Fibroblast of villous mesenchyme (primary cell): Measurements from ENCODE around the gene THRB. TPM values are rescaled to one million over a fixed set of nuclear protein-coding genes. Genes with fewer than 3 reads are reported as not detected.

Experiments used
- DNase-seq: peaks from one replicate; pipeline ENCODE4 v3.0.0-alpha.2; 2010; ENCODE audit warnings: low read depth
- H3K4me3 ChIP-seq: 2 replicates; pipeline ENCODE4 v1.5.1; 2011; ENCODE audit warnings: low read depth, mild to moderate bottlenecking, low read length
- total RNA-seq: library from RNA; depleted of rRNA; stranded (reverse); fragments of >200 nt; gene quantifications from 2 replicates; pipeline ENCODE4 v1.2.3, GENCODE V29; 2012
- TF ChIP-seq, protein P1 (sequence below): IDR thresholded peaks from 2 replicates; pipeline ENCODE4 v1.5.1; 2012; ENCODE audit warnings: low read depth, mild to moderate bottlenecking, low read length; ENCODE audit not compliant: insufficient read depth

THRB gene
- total RNA-seq, 1 donor: 13.4 TPM

DNA sequence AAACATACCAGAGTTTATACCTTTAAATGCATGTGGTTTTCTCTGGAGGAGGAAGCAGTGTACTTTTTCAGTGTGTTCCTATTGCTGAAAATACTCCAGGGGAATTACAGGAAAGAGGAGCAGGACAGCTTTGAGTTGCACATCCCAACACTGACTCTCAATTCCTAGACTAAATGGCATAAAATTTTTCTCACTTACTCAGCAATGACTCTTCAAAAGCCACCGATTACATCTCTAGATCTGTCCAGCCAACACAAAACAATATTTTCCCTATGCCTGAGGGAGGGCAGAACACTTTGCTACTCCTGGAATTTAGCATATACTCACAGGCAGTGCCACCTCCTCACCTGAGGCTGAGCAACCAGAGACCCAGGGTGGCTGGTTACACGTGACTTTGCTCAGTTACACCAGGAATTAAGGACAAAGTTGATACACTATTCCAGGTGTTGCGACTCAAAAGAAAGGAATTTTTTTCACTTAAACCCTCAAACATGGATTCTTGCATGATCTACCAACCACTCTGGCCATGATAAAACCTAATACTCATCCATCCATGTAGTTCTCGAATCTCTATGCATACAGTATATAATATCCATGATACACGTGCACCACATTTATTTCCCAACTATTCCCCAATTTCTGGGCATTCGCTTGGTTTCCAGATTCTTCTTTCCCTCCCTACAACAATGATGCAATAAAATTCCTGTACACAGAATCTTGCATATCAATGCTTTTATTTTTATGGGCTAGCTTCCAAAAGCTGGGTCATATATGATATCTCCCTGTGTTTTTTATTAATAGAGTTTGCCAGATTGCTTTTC is 194.6 kb downstream of the THRB start:
- DNase-seq: peak; percentile 59
- TF ChIP-seq, protein P1, sequence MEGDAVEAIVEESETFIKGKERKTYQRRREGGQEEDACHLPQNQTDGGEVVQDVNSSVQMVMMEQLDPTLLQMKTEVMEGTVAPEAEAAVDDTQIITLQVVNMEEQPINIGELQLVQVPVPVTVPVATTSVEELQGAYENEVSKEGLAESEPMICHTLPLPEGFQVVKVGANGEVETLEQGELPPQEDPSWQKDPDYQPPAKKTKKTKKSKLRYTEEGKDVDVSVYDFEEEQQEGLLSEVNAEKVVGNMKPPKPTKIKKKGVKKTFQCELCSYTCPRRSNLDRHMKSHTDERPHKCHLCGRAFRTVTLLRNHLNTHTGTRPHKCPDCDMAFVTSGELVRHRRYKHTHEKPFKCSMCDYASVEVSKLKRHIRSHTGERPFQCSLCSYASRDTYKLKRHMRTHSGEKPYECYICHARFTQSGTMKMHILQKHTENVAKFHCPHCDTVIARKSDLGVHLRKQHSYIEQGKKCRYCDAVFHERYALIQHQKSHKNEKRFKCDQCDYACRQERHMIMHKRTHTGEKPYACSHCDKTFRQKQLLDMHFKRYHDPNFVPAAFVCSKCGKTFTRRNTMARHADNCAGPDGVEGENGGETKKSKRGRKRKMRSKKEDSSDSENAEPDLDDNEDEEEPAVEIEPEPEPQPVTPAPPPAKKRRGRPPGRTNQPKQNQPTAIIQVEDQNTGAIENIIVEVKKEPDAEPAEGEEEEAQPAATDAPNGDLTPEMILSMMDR: no peak
- H3K4me3 ChIP-seq: no peak overlapping the region

DNA sequence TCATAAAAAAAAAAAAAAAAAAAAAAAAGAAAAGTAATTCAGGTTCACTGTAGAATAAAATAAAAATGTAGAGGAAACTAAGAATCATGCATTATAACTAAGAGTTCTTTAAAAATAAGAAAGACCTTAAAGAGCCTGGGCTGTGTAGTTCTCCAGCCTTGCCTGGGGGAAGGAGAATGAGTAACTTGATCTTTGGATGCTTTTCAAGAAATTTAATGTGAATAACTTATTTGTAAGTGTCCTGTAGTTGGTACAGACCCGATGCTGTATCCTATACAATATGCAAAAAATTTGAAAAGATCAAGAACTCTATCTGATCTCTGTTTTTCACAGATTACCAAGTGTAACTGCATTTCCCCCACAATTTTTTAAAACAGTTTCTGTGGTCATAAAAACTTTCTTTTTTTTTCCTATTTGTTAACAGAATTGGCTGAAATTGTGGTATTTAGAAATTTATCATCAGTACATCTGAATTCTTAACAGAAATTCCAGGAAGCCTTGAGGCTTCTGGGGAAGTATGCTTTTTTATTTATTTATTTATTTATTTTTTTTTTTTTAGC is 195.3 kb downstream of the THRB start:
- no peak overlapping the region for H3K4me3 ChIP-seq
- DNase-seq: peak; percentile 25
- TF ChIP-seq, protein P1: no peak

DNA sequence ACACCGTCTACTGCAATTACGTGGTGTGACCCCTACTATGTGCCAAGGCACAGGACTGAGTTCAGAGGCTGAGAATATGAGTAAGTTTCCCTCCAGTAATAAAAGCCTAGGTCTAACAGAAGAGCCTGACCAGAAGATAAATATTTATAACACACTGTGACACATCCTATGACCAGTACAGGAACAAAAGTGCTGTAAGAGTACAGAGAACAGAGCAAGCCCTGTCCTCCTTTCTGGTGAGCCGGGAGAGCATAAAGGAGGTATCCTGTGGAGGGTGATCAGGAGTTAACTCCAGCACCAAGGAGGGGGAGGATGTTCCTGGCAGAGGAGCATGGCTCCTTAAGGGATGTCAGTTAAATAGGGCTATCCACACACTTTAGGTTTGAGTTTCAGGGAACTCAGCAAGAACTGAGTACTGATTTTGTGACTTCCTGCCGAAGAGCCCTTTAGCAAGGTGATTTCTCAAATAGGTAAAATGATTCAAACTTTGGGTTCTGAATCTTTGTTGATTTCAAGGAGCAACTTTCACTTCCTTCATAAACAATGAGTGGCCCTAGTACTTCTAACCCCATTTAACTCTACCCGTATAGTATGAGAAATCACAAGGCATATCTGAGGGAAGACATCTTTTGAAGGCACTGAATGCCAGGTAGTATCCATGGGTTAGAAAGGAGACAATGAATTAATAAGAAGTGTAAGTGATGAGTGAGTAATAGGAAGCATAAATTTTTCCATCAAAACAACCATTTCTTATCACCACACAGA is 198.0 kb downstream of the THRB start:
- TF ChIP-seq, protein P1: no peak
- H3K4me3 ChIP-seq: no peak overlapping the region
- peak; percentile 47 for DNase-seq

DNA sequence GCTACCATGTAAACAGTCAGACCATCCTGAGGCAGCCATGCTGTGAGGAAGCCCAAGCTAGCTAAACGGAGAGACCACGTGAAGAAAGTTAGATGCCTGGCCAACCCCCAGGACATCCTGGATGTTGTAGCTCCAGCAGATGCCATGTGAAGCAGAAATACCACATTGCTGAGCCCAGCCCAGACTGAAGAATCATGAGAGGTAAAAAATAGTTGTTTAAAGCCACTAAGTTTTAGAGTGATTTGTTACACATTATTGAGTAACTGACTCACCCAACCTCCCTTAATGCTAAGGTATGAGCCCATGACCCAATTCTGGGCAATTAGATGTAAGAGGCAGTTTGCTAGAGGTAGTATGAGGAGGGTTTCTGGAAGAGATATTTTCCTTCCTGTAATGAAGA is 200.5 kb downstream of the THRB start:
- no peak overlapping the region for H3K4me3 ChIP-seq
- DNase-seq: no peak
- TF ChIP-seq, protein P1: no peak

DNA sequence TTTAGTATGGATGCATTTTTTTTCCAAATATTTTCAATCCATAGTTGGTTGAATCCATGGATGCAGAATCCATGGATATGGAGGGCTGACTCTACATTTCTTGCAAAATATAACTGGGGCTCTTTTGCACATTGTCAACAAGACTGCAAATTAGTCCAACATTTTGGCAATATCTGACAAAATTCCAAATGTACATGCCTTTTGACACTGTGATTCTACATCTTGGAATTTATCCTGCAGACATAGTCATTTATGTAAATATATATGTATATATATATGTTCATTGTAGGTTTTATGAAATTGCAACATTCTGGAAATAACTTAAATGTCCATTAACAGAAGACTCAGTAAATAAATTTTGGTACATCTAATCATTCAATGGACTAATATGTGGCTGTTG is 203.0 kb downstream of the THRB start:
- no peak for DNase-seq
- TF ChIP-seq, protein P1: no peak
- H3K4me3 ChIP-seq: no peak overlapping the region

DNA sequence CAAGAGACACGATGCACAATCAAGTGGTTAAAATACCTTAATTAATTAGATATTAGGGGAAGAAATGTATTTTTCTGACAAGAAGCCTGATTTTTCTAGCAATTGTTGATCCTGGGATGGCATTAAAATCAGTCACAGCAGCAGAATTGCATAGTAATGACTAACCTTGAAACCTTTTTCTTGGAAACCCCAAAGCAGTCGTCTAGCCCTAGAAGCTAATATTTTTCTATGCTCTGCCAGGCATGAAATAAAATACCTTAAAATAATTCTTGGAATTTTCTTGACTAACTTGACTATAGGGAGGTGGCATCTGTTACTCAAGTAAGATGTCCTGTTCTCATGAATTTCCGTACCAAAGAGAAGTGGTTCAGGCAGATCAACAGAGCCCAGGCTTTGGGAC is 204.1 kb downstream of the THRB start:
- no peak for DNase-seq
- TF ChIP-seq, protein P1: no peak
- no peak overlapping the region for H3K4me3 ChIP-seq
